Neural cell (in vitro differentiated cells): Measurements from ENCODE around the gene KRTAP15-1.

Experiments
- EZH2 ChIP-seq: fragments of 200-600, 300-800 bp; shearing (Covaris generic), sonication (generic); IDR thresholded peaks from 2 replicates; pipeline ENCODE4 v1.6.1; 2014; ENCODE audit warnings: antibody characterized with exemption, low read length, borderline replicate concordance, mild to moderate bottlenecking; ENCODE audit not compliant: insufficient read depth, poor library complexity, severe bottlenecking
- POLR2AphosphoS5 ChIP-seq: IDR thresholded peaks from 2 replicates; pipeline ENCODE4 v1.6.1; 2012
- RAD21 ChIP-seq: fragments of 450-650 bp; conservative IDR thresholded peaks from 2 replicates; pipeline ENCODE4 v1.6.1; 2014; ENCODE audit warnings: antibody characterized with exemption, mild to moderate bottlenecking, moderate library complexity
- TF ChIP-seq, protein P1 (sequence below): fragments of 450-650 bp; IDR thresholded peaks from 2 replicates; pipeline ENCODE4 v1.5.1; 2014; ENCODE audit warnings: antibody characterized with exemption, mild to moderate bottlenecking, moderate library complexity; ENCODE audit not compliant: poor library complexity, severe bottlenecking
- TF ChIP-seq, protein P2 (sequence below): IDR thresholded peaks from 2 replicates; pipeline ENCODE4 v1.6.1; 2012; ENCODE audit warnings: borderline replicate concordance

DNA sequence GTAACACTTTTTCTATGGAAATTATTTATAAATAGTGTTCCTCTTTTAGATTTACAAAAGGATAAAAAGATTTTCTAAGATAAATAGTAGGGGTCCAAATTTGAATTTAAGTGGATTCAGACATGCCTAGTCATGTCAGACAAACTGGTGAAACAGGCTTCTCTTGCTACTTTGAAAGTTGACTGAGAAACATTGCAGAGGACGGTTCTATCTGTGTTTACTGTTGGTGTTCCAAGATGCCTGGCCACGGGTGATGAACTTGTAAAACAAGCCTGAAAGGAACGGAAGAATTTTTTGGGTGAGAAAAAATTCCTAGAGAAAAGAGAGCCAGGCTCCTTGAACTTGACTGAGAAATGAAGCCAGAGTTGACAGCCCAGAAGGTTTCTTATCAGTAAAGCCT lies 37.9 kb downstream of the KRTAP15-1 start:
- TF ChIP-seq, protein P1, sequence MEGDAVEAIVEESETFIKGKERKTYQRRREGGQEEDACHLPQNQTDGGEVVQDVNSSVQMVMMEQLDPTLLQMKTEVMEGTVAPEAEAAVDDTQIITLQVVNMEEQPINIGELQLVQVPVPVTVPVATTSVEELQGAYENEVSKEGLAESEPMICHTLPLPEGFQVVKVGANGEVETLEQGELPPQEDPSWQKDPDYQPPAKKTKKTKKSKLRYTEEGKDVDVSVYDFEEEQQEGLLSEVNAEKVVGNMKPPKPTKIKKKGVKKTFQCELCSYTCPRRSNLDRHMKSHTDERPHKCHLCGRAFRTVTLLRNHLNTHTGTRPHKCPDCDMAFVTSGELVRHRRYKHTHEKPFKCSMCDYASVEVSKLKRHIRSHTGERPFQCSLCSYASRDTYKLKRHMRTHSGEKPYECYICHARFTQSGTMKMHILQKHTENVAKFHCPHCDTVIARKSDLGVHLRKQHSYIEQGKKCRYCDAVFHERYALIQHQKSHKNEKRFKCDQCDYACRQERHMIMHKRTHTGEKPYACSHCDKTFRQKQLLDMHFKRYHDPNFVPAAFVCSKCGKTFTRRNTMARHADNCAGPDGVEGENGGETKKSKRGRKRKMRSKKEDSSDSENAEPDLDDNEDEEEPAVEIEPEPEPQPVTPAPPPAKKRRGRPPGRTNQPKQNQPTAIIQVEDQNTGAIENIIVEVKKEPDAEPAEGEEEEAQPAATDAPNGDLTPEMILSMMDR = no peak
- TF ChIP-seq RAD21 = no peak
- TF ChIP-seq EZH2 = no peak
- TF ChIP-seq, protein P2, sequence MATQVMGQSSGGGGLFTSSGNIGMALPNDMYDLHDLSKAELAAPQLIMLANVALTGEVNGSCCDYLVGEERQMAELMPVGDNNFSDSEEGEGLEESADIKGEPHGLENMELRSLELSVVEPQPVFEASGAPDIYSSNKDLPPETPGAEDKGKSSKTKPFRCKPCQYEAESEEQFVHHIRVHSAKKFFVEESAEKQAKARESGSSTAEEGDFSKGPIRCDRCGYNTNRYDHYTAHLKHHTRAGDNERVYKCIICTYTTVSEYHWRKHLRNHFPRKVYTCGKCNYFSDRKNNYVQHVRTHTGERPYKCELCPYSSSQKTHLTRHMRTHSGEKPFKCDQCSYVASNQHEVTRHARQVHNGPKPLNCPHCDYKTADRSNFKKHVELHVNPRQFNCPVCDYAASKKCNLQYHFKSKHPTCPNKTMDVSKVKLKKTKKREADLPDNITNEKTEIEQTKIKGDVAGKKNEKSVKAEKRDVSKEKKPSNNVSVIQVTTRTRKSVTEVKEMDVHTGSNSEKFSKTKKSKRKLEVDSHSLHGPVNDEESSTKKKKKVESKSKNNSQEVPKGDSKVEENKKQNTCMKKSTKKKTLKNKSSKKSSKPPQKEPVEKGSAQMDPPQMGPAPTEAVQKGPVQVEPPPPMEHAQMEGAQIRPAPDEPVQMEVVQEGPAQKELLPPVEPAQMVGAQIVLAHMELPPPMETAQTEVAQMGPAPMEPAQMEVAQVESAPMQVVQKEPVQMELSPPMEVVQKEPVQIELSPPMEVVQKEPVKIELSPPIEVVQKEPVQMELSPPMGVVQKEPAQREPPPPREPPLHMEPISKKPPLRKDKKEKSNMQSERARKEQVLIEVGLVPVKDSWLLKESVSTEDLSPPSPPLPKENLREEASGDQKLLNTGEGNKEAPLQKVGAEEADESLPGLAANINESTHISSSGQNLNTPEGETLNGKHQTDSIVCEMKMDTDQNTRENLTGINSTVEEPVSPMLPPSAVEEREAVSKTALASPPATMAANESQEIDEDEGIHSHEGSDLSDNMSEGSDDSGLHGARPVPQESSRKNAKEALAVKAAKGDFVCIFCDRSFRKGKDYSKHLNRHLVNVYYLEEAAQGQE = no peak
- TF ChIP-seq POLR2AphosphoS5 = no peak
